SU-DHL-6 (cell line): ENCODE measurements around the gene RGS11.

Source experiments
- CTCF ChIP-seq: fragments of 200-600 bp; sonication (generic); IDR thresholded peaks from one replicate; pipeline ENCODE4 v1.5.1; 2017; ENCODE audit warnings: antibody characterized with exemption, mild to moderate bottlenecking, low read length, moderate library complexity; ENCODE audit not compliant: insufficient read depth, poor library complexity, severe bottlenecking
- EZH2phosphoT487 ChIP-seq: fragments of 200-600 bp; sonication (generic), shearing (Covaris generic); conservative IDR thresholded peaks from 2 replicates; pipeline ENCODE4 v1.6.1; 2018; ENCODE audit warnings: mild to moderate bottlenecking, antibody characterized with exemption, low read length, moderate library complexity, mixed read lengths

- TF ChIP-seq CTCF: no peak
- TF ChIP-seq EZH2phosphoT487: no peak
Observed at GRCh38 chr16:290681-291405, 15.1 kb upstream of the RGS11 start.
